OCI-LY3 (cell line): ENCODE measurements around the gene MAPK8IP1.
A peak's percentile ranks its signal among the peaks of the same experiment; 100 is the strongest.

Experiments used
- H2AFZ ChIP-seq: fragments of 200-600, 300-600 bp; shearing (Covaris generic); 2 replicates; pipeline ENCODE4 v1.6.0; 2014; ENCODE audit warnings: antibody characterized with exemption, low read depth, low read length
- H3K27ac ChIP-seq: fragments of 200-600, 300-600 bp; sonication (generic); 2 replicates; pipeline ENCODE4 v1.5.1; 2014; ENCODE audit warnings: mild to moderate bottlenecking, low read length, moderate library complexity, mixed read lengths
- H3K27me3 ChIP-seq: fragments of 200-600, 300-600 bp; sonication (generic); 2 replicates; pipeline ENCODE4 v1.6.1; 2014; ENCODE audit warnings: low read depth, low read length, mixed read lengths
- H3K36me3 ChIP-seq: fragments of 200-600, 300-600 bp; sonication (generic); replicated peaks from 2 replicates; pipeline ENCODE3; 2014; ENCODE audit warnings: low read depth, low read length, mixed read lengths
- H3K4me1 ChIP-seq: fragments of 300-600, 200-600 bp; sonication (generic); 2 replicates; pipeline ENCODE4 v1.6.1; 2014; ENCODE audit warnings: low read length, mixed read lengths
- H3K4me2 ChIP-seq: fragments of 200-600, 300-600 bp; sonication (generic); 2 replicates; pipeline ENCODE4 v1.6.1; 2014; ENCODE audit warnings: low read length, mixed read lengths
- H3K4me3 ChIP-seq: fragments of 300-600, 200-600 bp; sonication (generic); 2 replicates; pipeline ENCODE4 v1.5.1; 2014; ENCODE audit warnings: antibody characterized with exemption, mild to moderate bottlenecking, low read length, moderate library complexity
- H3K79me2 ChIP-seq: fragments of 300-600, 200-600 bp; shearing (Covaris generic); 2 replicates; pipeline ENCODE4 v1.6.1; 2014; ENCODE audit warnings: mild to moderate bottlenecking, low read length, mixed read lengths
- H3K9ac ChIP-seq: fragments of 300-600, 200-600 bp; shearing (Covaris generic); 2 replicates; pipeline ENCODE4 v1.6.0; 2014; ENCODE audit warnings: mild to moderate bottlenecking, low read length, moderate library complexity
- H3K9me3 ChIP-seq: fragments of 200-600, 300-600 bp; shearing (Covaris generic); 2 replicates; pipeline ENCODE4 v1.6.1; 2014; ENCODE audit warnings: low read length, mixed read lengths; ENCODE audit not compliant: insufficient read depth
- H4K20me1 ChIP-seq: fragments of 200-600, 300-600 bp; sonication (generic); 2 replicates; pipeline ENCODE4 v1.6.1; 2016; ENCODE audit warnings: low read length, mixed read lengths; ENCODE audit not compliant: insufficient read depth
- CTCF ChIP-seq: fragments of 200-600, 300-600 bp; sonication (generic); IDR thresholded peaks from 2 replicates; pipeline ENCODE4 v1.5.1; 2014; ENCODE audit warnings: antibody characterized with exemption, low read length, low read depth
- EZH2phosphoT487 ChIP-seq: fragments of 200-600 bp; shearing (Covaris generic); IDR thresholded peaks from 2 replicates; pipeline ENCODE4 v1.6.1; 2018; ENCODE audit warnings: antibody characterized with exemption, mixed run types, low read depth

The MAPK8IP1 gene

DNA sequence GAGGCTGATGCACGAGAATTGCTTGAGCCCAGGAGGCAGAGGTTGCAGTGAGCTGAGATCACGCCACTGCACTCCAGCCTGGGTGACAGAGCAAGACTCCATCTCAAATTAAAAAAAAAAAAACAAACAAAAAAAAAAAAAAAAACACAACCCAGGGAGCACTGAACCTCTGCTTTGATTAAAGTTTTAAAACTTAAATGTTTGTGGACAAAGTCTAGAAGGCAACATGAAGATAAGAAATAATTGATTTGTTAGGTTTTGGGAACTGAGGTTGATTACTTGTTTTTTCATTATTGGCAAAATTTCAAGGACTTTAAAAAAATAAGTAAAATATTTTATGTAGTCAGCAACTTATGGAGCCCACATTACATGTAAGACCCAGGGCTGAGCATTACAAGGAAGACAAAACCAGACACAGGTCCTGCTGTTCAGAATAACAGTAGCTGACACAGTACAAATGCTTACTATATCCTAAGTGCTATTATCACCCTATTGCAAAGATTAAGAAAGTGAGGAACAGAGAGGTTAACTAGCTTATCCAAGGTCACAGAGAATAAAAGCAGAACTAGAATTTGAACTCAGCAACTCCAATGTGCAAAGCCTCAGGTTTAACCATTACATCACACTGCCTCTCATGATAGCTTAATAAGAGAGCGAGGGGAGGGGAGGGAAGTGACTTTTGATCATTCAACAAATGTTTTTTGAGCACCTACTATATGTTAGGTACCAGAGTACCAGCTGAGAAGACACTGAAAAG is 40.5 kb upstream of the MAPK8IP1 start:
- Histone ChIP-seq H3K79me2 (peaks cover 26% of the 10 kb centered on the region), H3K27me3 (no peaks in the 10 kb centered on the region), H3K4me2 (no peak overlapping the region), H3K4me3 (no peak overlapping the region), H3K4me1 (peaks cover 35% of the 10 kb centered on the region), H3K36me3 (no peaks in the 10 kb centered on the region), H3K9ac (no peak overlapping the region), H3K27ac (no peak overlapping the region), H2AFZ (no peak overlapping the region), H4K20me1 (peaks cover 17% of the 10 kb centered on the region), H3K9me3 (no peaks in the 10 kb centered on the region)
- TF ChIP-seq CTCF, result no peak
- no peak for TF ChIP-seq EZH2phosphoT487

DNA sequence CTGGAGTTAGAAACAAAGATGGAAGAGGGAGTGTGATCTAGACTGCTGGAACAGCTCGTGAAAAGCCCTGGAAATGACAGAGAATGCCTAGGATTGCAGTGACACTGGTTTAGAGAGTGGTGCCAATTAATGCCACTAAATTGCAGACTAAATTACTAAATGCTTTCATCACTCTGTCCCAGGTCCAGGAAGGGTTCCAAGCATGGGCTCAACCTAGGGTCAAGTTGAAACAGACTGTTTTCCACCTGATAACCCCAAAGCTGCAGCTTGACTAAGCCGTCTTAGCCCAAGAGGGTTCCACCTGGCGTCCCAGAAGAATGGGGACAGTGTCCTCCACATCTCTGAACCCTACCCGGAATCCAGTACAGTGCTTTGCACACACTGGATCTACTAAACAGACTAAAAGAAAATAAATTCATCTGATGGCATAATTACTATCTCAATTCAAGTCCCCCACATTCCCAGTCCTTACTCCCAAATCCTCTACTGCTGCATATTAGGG is 39.2 kb upstream of the MAPK8IP1 start:
- Histone ChIP-seq H4K20me1 (peaks cover 29% of the 10 kb centered on the region), H3K79me2 (peaks cover 38% of the 10 kb centered on the region), H3K27me3 (no peaks in the 10 kb centered on the region), H3K4me1 (peaks cover 44% of the 10 kb centered on the region), H3K36me3 (no peaks in the 10 kb centered on the region), H3K9ac (peak overlapping the region; percentile 54), H3K4me3 (peak overlapping the region; percentile 79), H3K27ac (peak overlapping the region; percentile 65), H2AFZ (peak overlapping the region; percentile 63), H3K9me3 (no peaks in the 10 kb centered on the region), H3K4me2 (peak overlapping the region; percentile 92)
- TF ChIP-seq CTCF, result no peak
- TF ChIP-seq EZH2phosphoT487, result no peak

DNA sequence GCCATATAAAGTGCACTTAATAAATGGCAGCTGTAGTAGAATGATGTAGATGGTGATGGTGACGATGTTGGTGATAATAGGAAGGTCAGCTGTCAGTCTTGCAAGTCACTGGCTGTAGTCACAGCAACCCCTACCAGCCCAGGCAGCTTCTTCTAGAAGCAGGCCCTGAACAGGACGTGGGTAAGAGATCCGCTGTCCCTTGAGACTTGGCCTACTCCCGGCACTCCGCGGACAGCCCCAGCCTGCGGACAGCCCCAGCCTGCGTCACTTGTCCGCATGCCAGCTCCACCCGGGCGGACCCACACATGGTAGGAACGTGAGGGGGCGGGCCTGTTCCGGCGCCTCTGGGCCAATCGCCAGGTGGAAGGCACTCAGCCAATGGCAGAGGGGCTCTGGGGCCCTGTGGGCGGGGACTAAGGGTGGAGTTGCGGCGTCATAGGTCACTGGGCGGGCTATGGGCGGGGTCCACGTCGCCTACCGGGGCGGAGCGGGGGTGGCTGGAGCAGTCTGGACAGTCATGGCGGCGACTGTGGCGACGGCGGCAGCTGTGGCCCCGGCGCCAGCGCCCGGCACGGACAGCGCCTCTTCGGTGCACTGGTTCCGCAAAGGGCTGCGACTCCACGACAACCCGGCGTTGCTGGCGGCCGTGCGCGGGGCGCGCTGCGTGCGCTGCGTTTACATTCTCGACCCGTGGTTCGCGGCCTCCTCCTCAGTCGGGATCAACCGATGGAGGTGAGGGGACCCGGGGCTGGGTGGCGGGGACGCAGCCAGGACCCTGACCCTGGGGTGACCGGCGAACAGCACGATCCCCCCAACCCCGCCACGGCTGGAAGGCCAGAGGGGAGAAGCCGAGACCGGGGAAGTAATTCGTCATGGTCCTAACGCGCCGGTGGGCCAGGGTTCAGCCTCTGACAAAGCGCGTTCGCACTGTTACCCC is 38.2 kb upstream of the MAPK8IP1 start, which contains the start of gene CRY2:
Gene CRY2, plus strand, starts transcription at position 502 of the 937 bp plus-strand sequence. Its CDS starts 16 bp downstream, at position 518.
- TF ChIP-seq CTCF, result no peak
- no peak for TF ChIP-seq EZH2phosphoT487
- Histone ChIP-seq H3K36me3 (no peaks in the 10 kb centered on the region), H3K4me1 (peaks cover 52% of the 10 kb centered on the region), H3K4me2 (peak within 1 kb of the TSS; percentile 92), H4K20me1 (peaks cover 36% of the 10 kb centered on the region), H3K79me2 (peaks cover 48% of the 10 kb centered on the region), H3K4me3 (peak within 1 kb of the TSS; percentile 79), H2AFZ (peak within 1 kb of the TSS; percentile 63), H3K9ac (peak within 1 kb of the TSS; percentile 82), H3K9me3 (no peaks in the 10 kb centered on the region), H3K27me3 (no peaks in the 10 kb centered on the region), H3K27ac (peak within 1 kb of the TSS; percentile 65)
